A172 (cell line): ENCODE measurements around the gene KIFC3. TPM values are rescaled to one million over a fixed set of nuclear protein-coding genes. Genes with fewer than 3 reads are reported as not detected.
"Not testable (repeated sequence)": the region's sequence is repeated elsewhere in the genome, so short reads cannot be mapped to it uniquely, and the experiment has no call there.

Experiments
- DNase-seq: peaks from one replicate; pipeline ENCODE4 v3.0.0-alpha.2; 2015; ENCODE audit warnings: low spot score
- total RNA-seq: library from RNA; depleted of rRNA; stranded (reverse); fragments of >200 nt; shearing (Covaris generic); gene quantifications from 2 replicates; pipeline ENCODE4 v1.2.3, GENCODE V29; 2014

The KIFC3 gene
- total RNA-seq, 1 experiment from 2014 or later, result 90.4 TPM

DNA sequence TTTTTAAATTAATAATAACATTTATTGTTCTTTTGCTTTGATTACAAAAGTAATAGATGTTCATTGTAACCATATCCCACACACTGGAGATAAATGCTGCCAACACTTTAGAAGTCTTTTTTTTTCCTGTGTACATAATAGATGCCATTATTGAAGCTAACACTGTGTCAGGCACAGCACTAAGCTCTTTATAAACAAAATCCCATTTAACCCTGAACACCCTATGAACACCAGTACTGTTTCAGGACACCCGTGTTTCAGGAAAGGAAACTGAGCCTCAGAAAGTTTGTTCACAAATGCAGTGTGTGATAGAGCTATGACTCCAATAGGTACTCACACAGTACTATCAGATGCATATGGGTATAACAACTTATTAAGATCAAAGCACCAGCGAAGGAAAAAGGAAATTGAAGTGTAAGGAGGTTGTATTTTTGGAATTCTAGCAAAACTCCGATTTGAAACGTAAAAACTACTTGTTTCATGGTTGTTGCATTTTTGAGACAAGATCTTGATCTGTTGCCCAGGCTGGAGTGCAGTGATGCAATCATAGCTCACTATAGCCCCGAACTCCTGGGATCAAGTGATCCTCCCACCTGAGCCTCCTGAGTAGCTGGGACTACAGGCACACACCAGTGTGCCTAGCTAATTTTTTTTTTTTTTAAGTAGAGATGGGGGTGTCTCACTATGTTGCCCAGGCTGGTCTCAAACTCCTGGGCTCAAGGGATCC lies 2.0 kb upstream of the KIFC3 start:
- DNase-seq, result no peak

DNA sequence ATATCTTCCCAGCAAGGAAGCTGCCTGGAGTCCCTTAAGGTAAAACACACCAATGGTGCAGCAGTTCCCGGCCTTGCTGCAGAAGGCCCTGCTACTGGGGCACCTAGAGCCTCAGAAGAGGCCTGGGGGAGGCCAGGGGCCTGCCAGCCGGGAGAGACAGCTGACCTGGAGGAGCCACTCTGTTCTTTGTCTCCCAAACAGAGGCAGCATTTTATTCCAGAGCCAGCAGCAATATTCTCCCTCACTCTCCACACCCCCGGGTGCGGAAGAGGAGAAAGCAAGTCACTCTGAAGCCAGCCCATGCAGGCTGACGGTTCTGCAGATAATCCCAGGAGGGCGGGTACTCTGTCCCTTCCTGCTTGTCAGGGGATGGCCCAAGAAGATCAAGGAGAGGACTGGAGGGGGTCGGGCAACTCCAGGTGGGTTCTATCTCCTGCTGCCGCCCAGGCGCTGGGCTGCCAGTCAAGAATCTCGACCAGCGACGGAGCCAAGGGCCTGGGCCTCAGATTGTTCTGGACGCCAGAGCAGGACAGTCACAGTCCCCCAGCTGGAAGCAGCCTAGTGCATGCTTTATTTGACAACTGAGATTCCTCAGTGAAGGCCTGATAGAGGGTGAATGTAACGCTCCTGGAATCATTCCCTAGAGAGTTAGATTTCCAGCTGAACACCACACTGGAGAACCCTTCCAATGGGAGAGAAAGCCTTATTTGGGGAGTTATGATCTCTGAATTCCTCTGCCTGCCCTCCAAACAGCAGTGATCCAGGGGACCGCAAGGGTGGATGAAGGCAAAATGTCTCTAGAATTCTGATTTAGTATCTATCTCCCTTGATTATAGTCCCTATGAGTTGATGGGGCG lies 1.1 kb upstream of the KIFC3 start:
- no peak for DNase-seq

DNA sequence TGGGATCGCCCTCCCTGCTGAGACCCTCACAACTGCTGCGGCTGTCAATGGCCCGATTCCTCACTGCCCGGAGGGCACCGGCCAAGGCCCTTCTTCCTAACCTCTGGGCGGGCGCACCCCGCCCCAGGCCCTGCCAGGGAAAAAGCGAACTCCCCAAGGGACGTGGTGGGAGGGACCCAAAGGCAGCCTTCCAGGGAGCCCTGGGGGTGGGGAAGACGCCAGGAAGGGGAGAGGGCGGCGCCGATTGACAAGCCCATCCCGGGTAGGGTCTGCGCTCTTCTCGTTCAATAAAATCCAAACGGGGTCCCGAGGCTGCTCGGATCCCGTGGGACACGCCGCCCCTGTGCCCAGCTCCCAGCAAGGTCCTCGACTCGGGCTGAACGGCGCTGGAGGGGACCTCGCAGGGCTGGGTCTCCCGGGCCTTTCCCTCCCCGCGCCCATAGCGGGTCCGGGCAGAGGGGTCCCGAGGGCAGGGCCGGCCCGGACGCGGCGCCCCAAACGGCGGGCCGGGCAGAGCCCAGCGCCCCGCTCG lies 416 bp downstream of the KIFC3 start:
- no peak for DNase-seq

DNA sequence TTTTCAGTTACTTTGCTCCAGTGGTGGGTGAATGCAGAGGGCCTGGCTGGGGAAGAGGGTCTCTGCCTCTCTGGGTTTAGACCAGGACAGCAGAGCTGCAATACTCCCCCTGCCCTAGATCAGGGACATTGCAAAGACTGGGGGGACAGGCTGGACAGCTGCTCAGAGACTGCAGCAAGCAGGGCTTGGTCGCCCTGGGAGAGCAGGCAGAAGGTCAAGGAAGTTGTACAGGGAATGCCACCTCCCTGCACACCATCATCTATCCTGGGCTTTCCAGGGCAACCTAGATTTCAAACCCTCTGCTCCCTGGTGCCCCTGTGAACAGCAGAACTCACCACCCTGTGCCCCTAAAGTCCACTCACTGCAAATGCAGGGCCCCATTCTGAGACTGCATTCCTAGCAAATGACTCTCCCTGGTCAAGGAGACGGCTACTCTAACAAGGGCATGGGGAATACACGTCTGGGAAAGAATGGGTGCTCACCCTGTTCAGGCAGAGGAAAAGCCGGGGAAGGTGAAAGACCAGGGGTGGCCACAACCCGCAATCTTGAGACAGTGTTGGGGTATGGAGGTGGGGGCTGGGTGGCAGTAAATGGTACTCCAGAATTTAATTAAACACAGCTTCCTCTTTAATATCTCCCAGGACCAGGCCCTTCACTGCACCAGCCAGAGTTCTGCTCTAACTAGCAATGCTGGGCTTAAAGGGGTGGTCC lies 1.0 kb downstream of the KIFC3 start:
- peak; percentile 57 for DNase-seq

GRCh38 chr16:57800200-57801097 lies 1.8 kb downstream of the KIFC3 start:
- peak; percentile 41 for DNase-seq

DNA sequence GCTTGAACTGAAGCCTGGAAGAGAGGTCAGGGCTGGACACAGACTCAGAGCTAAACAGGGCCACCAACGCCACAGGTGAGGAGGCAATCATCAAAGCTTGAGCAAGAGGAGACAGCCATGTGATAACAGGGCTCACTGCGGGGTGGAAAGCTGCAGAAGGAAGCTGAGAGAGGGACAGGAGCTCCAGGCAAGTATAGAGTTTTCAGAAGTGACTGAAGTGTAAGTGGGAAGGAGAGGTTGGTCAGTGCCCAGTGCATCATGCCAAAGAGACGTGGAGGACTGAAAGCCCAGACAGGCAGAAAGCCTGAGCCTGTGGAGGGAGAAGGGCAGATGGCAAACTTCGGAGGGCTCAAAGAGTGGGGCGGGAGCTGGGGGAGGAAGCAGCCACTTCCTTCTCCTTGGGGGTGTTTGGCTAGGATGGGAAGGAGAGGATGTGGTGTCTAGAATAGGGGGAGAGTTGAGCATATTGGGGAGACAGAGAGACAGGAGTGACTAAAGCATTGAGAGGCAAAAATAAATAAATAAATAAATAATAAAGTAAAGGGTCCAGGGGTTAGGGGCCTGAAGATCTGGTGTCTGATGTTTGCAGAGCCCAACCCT lies 2.6 kb downstream of the KIFC3 start:
- no peak for DNase-seq

DNA sequence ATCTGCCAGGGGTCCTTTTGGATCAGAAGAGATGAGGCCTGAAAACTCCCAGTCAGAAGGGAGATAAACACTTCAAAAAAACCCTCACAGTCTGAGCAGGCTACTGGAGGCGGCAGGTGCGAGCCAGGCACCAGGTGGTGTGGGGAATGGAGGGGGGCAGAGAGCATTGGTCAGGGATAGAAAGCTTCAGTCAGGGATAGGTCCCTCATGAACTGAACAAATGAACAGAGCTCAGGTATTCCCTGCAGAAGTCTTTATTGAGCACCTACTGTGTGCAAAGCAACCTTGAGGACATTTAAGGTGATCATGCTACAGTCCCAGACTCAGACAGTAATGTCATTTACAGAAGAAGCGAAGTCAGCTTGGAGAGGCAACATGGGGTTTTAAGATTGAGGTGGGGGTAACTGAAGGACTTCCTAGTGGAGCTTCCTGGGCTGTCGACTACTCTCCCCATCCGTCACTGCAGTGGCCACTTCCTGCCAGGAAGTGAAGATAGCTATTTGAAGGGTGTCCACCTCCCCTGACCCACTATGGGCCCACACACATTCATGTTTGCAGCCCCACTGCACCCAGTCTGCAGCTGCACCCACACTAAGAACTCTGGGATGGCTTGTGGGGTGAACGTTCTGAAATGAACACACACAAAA lies 3.2 kb downstream of the KIFC3 start:
- no peak for DNase-seq

GRCh38 chr16:57798267-57798810 lies 4.0 kb downstream of the KIFC3 start:
- DNase-seq, result no peak

DNA sequence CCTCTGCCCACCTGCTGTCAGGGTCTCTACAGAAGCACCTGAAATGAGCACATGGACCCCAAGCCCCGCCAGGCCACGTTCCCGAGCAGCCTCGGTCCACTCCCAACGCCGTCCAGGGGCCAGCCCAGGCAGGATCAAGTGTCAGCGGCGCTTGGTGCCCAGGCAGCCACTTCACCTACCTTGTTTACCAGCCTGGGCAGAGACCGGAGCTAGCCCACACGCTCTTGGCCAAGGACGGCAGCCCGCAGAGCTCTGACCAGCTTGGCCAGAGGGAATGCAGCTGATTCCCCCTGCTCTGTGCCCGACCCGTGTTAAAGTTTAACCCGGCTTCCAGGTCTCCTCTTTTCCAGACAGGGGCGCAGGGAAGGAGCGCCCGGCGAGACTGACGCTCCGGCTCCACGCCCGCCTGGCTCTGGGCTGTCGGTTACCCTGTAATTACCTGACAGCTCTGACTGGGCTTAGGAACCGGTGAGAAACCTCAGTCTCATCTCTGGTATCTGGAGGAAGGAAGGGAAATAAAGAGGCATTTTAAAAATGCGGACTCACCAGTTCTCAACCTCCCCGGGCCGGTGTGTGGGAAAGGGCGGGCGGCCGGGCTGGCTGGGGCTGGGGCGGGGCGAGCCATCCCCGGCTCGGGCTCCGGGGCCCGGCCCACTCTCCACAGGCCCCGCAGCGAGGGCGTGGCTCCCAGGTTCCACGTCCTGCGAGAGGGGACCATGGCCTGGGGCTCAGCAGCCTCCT lies 4.6 kb downstream of the KIFC3 start:
- DNase-seq, result no peak

DNA sequence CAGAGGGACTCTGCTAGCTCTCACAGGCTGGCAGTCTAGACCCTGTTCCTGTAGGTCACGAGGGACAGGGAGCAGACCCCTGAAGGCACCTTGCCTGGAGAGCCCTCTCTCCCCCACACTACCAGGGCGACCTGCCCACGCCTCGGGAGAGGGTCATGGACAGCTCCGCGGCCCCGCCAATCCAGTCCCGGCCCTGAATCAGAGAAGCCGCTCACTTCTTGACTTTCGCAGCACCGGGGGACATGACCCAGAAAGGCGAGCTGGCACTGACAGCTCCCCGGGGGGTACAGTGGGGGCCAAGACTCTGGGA lies 5.1 kb downstream of the KIFC3 start:
- no peak for DNase-seq

GRCh38 chr16:57796014-57796413 lies 6.3 kb downstream of the KIFC3 start:
- not testable (repeated sequence) for DNase-seq

- DNase-seq, result peak; percentile 48
Measured at GRCh38 chr16:57795431-57795878, 6.8 kb downstream of the KIFC3 start.

- DNase-seq, result no peak
Measured at GRCh38 chr16:57794849-57795430, 7.4 kb downstream of the KIFC3 start.

DNA sequence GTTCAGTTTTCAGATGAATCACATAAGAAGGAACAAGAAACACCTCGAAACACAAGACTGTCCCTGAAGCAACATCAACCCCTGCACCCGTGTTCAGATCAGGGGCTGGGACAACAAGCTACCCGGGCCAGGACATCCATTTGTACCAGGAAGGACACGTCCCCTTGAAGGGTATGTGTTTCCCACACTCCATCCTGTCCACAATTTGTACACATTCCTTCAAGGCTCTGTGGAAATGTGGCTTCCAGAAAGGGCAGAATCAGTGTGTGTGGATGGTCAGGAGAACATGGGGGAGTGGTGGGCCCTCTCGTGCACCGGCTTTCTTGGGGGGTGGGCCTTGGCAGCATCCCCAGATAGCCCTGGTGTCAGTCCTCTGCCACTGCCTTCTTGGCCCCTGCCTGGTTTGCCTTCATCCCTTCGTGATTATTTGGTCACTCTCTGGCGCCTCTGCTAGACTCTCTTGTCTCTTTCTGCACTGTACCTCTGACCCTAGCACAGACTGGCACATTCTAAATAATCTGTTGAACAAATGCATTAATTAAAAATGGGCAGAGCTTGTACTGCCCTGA lies 10.3 kb downstream of the KIFC3 start:
- DNase-seq, result no peak

- DNase-seq, result no peak
Measured at GRCh38 chr16:57791195-57791892, 10.9 kb downstream of the KIFC3 start.

- DNase-seq, result no peak
Measured at GRCh38 chr16:57788951-57789350, 13.3 kb downstream of the KIFC3 start.

GRCh38 chr16:57788252-57788841 lies 13.9 kb downstream of the KIFC3 start:
- DNase-seq, result no peak

GRCh38 chr16:57787519-57787905 lies 14.8 kb downstream of the KIFC3 start:
- no peak for DNase-seq
